GM19099 (cell line): ENCODE data around the gene GNAL.

Source experiments
- POLR2A ChIP-seq: IDR thresholded peaks from 3 replicates; pipeline ENCODE4 v1.6.1; 2011; ENCODE audit warnings: low read depth; ENCODE audit not compliant: insufficient read length; ENCODE audit errors: extremely low read depth

The GNAL gene

GRCh38 chr18:11807233-11807632 is 118.2 kb downstream of the GNAL start:
- no peak for TF ChIP-seq POLR2A

- TF ChIP-seq POLR2A: no peak
Observed at GRCh38 chr18:11808001-11808855, 119.2 kb downstream of the GNAL start.

GRCh38 chr18:11809895-11810294 is 120.8 kb downstream of the GNAL start:
- no peak for TF ChIP-seq POLR2A

GRCh38 chr18:11810379-11810778 is 121.3 kb downstream of the GNAL start:
- no peak for TF ChIP-seq POLR2A

- no peak for TF ChIP-seq POLR2A
Observed at GRCh38 chr18:11811009-11811408, 121.9 kb downstream of the GNAL start.

- TF ChIP-seq POLR2A: no peak
Observed at GRCh38 chr18:11817229-11817628, 128.2 kb downstream of the GNAL start.

GRCh38 chr18:11818486-11819203 is 129.6 kb downstream of the GNAL start:
- no peak for TF ChIP-seq POLR2A

GRCh38 chr18:11819938-11820337 is 130.9 kb downstream of the GNAL start:
- no peak for TF ChIP-seq POLR2A

GRCh38 chr18:11820697-11821096 is 131.6 kb downstream of the GNAL start:
- no peak for TF ChIP-seq POLR2A

GRCh38 chr18:11821208-11821607 is 132.1 kb downstream of the GNAL start:
- no peak for TF ChIP-seq POLR2A

- no peak for TF ChIP-seq POLR2A
Observed at GRCh38 chr18:11821643-11822237, 132.7 kb downstream of the GNAL start.

- no peak for TF ChIP-seq POLR2A
Observed at GRCh38 chr18:11823545-11823944, 134.5 kb downstream of the GNAL start.

- no peak for TF ChIP-seq POLR2A
Observed at GRCh38 chr18:11826836-11827235, 137.8 kb downstream of the GNAL start.

GRCh38 chr18:11828786-11829432 is 139.8 kb downstream of the GNAL start:
- no peak for TF ChIP-seq POLR2A

- TF ChIP-seq POLR2A: no peak
Observed at GRCh38 chr18:11830585-11830984, 141.5 kb downstream of the GNAL start.
